Mesenchymal stem cell (in vitro differentiated cells and primary cell): ENCODE data around the gene PSME3IP1.
A peak's percentile ranks its signal among the peaks of the same experiment; 100 is the strongest.

Experiments used
- DNase-seq: peaks from one replicate; pipeline ENCODE4 v3.0.0-alpha.2; 2013
- H2AFZ ChIP-seq: one replicate; pipeline ENCODE4 v1.6.1; 2013; ENCODE audit warnings: low read depth, mild to moderate bottlenecking, control low read depth, inconsistent platforms, low read length, moderate library complexity
- H2AK5ac ChIP-seq: 2 replicates; pipeline ENCODE4 v1.6.1; 2013; ENCODE audit warnings: low read length, moderate library complexity, mild to moderate bottlenecking, inconsistent platforms; ENCODE audit not compliant: severe bottlenecking
- H2BK120ac ChIP-seq: one replicate; pipeline ENCODE4 v1.6.1; 2013; ENCODE audit warnings: low read depth, mild to moderate bottlenecking, inconsistent platforms, low read length, moderate library complexity
- H2BK12ac ChIP-seq, 2 experiments: one replicate each; pipeline ENCODE4 v1.6.1; 2013; ENCODE audit warnings: inconsistent platforms in 2 of 2, low read length in 2 of 2, mild to moderate bottlenecking in 2 of 2, moderate library complexity in 2 of 2, control low read depth in 1 of 2
- H2BK15ac ChIP-seq: one replicate; pipeline ENCODE4 v1.6.1; 2013; ENCODE audit warnings: mild to moderate bottlenecking, low read depth, inconsistent platforms; ENCODE audit not compliant: poor library complexity, severe bottlenecking
- H2BK5ac ChIP-seq: 2 replicates; pipeline ENCODE4 v1.6.1; 2013; ENCODE audit warnings: low read depth, mild to moderate bottlenecking, low read length, control low read depth, inconsistent platforms; ENCODE audit not compliant: poor library complexity, severe bottlenecking
- H3K14ac ChIP-seq, 2 experiments: one replicate each; pipeline ENCODE4 v1.6.1; 2013; ENCODE audit warnings: inconsistent platforms in 2 of 2, low read length in 2 of 2, control low read depth in 1 of 2, mild to moderate bottlenecking in 1 of 2, moderate library complexity in 1 of 2
- H3K18ac ChIP-seq, 2 experiments: one replicate each; pipeline ENCODE4 v1.6.1; 2013; ENCODE audit warnings: inconsistent platforms in 2 of 2, low read length in 2 of 2, control low read depth in 1 of 2, low read depth in 1 of 2, mild to moderate bottlenecking in 1 of 2
- H3K23ac ChIP-seq, 2 experiments: one replicate each; pipeline ENCODE4 v1.6.1; 2013; ENCODE audit warnings: inconsistent platforms in 2 of 2, low read length in 2 of 2, mild to moderate bottlenecking in 2 of 2, moderate library complexity in 2 of 2, control low read depth in 1 of 2
- H3K27ac ChIP-seq: 2 replicates; pipeline ENCODE4 v1.5.1; 2013; ENCODE audit warnings: mild to moderate bottlenecking, moderate library complexity, low read length, control low read depth, inconsistent platforms; ENCODE audit not compliant: poor library complexity, severe bottlenecking
- H3K27me3 ChIP-seq, 2 experiments: 2 replicates each; pipeline versions ENCODE4 v1.6.1 to v1.7.0; 2013; ENCODE audit warnings: low read length in 2 of 2, mild to moderate bottlenecking in 2 of 2, moderate library complexity in 2 of 2, control low read depth in 1 of 2, inconsistent platforms in 1 of 2; ENCODE audit not compliant: control insufficient read depth in 1 of 2, insufficient read depth in 1 of 2
- H3K36me3 ChIP-seq, 2 experiments: 2 replicates each; pipeline versions ENCODE4 v1.6.1 to v1.7.0; 2013; ENCODE audit warnings: low read length in 2 of 2, control low read depth in 1 of 2, inconsistent platforms in 1 of 2, low read depth in 1 of 2, mild to moderate bottlenecking in 1 of 2; ENCODE audit not compliant: insufficient read depth in 2 of 2, control insufficient read depth in 1 of 2
- H3K4ac ChIP-seq, 2 experiments: one replicate each; pipeline ENCODE4 v1.6.1; 2013; ENCODE audit warnings: inconsistent platforms in 2 of 2, low read length in 2 of 2, mild to moderate bottlenecking in 2 of 2, moderate library complexity in 2 of 2, control low read depth in 1 of 2, low read depth in 1 of 2
- H3K4me1 ChIP-seq: 2 replicates; pipeline ENCODE4 v1.6.1; 2013; ENCODE audit warnings: low read depth, low read length, control low read depth; ENCODE audit not compliant: control insufficient read depth, insufficient read depth
- H3K4me2 ChIP-seq: 2 replicates; pipeline ENCODE4 v1.6.1; 2013; ENCODE audit warnings: low read length, mild to moderate bottlenecking, inconsistent platforms; ENCODE audit not compliant: poor library complexity, severe bottlenecking
- H3K4me3 ChIP-seq, 2 experiments: 2 replicates each; pipeline versions ENCODE4 v1.5.1 to v1.7.0; 2013; ENCODE audit warnings: low read length in 2 of 2, mild to moderate bottlenecking in 2 of 2, control low read depth in 1 of 2, low read depth in 1 of 2; ENCODE audit not compliant: insufficient read depth in 1 of 2
- H3K79me1 ChIP-seq: replicated peaks from 2 replicates; pipeline ENCODE4 v1.6.1; 2013; ENCODE audit warnings: mild to moderate bottlenecking, control low read depth, low read length, inconsistent platforms; ENCODE audit not compliant: poor library complexity, severe bottlenecking
- H3K9ac ChIP-seq: 2 replicates; pipeline ENCODE4 v1.7.0; 2013; ENCODE audit warnings: mild to moderate bottlenecking, low read length, moderate library complexity
- H3K9me3 ChIP-seq: 2 replicates; pipeline ENCODE4 v1.7.0; 2013; ENCODE audit warnings: mild to moderate bottlenecking, low read length; ENCODE audit not compliant: control insufficient read depth
- H4K8ac ChIP-seq: one replicate; pipeline ENCODE4 v1.6.1; 2013; ENCODE audit warnings: inconsistent platforms, mild to moderate bottlenecking, low read length, moderate library complexity
- H4K91ac ChIP-seq: one replicate; pipeline ENCODE4 v1.6.1; 2013; ENCODE audit warnings: mild to moderate bottlenecking, low read length, inconsistent platforms
- WGBS: methylation state at CpG from one replicate; pipeline ENCODE4 v1.1.7; 2013; ENCODE audit warnings: mixed read lengths; 5-methylcytosine and 5-hydroxymethylcytosine counted together

The PSME3IP1 gene

GRCh38 chr16:57213462-57213861 lies 27.6 kb upstream of the PSME3IP1 start:
- Histone ChIP-seq H3K9me3 (peaks cover 49% of the 10 kb centered on the region), H2BK5ac (no peak overlapping the region), H3K23ac (no peak overlapping the region), H3K4me1 (no peaks in the 10 kb centered on the region), H2AFZ (no peak overlapping the region), H3K79me1 (peaks cover 19% of the 10 kb centered on the region), H3K9ac (no peak overlapping the region), H4K91ac (no peak overlapping the region), H3K27ac (no peak overlapping the region), H2AK5ac (no peak overlapping the region), H4K8ac (no peak overlapping the region), H2BK120ac (no peak overlapping the region), H3K18ac (no peak overlapping the region), H3K14ac (no peak overlapping the region), H3K27me3 (no peaks in the 10 kb centered on the region), H2BK15ac (no peak overlapping the region), H3K4me3 (no peak overlapping the region), H3K4ac (no peak overlapping the region), H2BK12ac (no peak overlapping the region), H3K4me2 (no peak overlapping the region), H3K36me3 (peaks cover 41 to 96% of the 10 kb centered on the region in 2 experiments)
- DNase-seq, result no peak
- 100% methylated on average over 1 of the region's 1 CpG for WGBS

GRCh38 chr16:57209780-57210179 lies 23.9 kb upstream of the PSME3IP1 start:
- Histone ChIP-seq H2BK15ac (no peak overlapping the region), H3K4me3 (no peak overlapping the region), H2BK12ac (no peak overlapping the region), H2BK120ac (no peak overlapping the region), H3K4ac (no peak overlapping the region), H3K9me3 (peaks cover 12% of the 10 kb centered on the region), H4K91ac (no peak overlapping the region), H3K27ac (no peak overlapping the region), H3K18ac (no peak overlapping the region), H3K4me2 (no peak overlapping the region), H2AK5ac (no peak overlapping the region), H3K79me1 (peaks cover 18% of the 10 kb centered on the region), H2AFZ (no peak overlapping the region), H3K27me3 (no peaks in the 10 kb centered on the region), H3K23ac (no peak overlapping the region), H3K4me1 (no peaks in the 10 kb centered on the region), H3K9ac (no peak overlapping the region), H2BK5ac (no peak overlapping the region), H3K36me3 (peaks cover 39 to 94% of the 10 kb centered on the region in 2 experiments), H4K8ac (no peak overlapping the region), H3K14ac (no peak overlapping the region)
- no peak for DNase-seq
- 99% methylated on average over 5 of the region's 5 CpGs for WGBS

DNA sequence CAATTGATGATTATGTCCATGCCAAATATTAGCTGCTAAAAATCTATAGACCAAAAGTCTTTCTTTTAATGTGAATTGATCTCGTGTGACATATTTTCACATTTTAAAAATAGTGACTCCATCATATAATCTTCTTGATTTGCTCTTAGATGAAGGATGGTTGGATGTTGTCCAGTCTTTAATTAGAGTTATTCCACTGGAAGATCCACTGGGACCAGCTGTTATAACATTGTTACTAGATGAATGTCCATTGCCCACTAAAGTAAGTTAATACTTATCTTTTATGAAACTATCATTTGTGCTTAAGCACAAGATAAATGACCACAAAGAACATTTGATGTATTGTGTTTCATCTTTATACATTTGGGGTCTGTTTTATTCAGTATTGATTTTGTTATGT lies 23.1 kb upstream of the PSME3IP1 start:
- H2AK5ac ChIP-seq, result no peak overlapping the region
- no peak overlapping the region for H3K9ac ChIP-seq
- DNase-seq, result no peak
- H3K79me1 ChIP-seq, result peaks cover 16% of the 10 kb centered on the region
- H3K14ac ChIP-seq, result no peak overlapping the region
- no peak overlapping the region for H4K8ac ChIP-seq
- no peak overlapping the region for H3K4ac ChIP-seq
- no peak overlapping the region for H3K4me3 ChIP-seq
- H3K4me2 ChIP-seq, result no peak overlapping the region
- H3K9me3 ChIP-seq, result peaks cover 3% of the 10 kb centered on the region
- H2AFZ ChIP-seq, result no peak overlapping the region
- H3K18ac ChIP-seq, result no peak overlapping the region
- no peak overlapping the region for H4K91ac ChIP-seq
- H2BK12ac ChIP-seq, result no peak overlapping the region
- H3K23ac ChIP-seq, result no peak overlapping the region
- no peaks in the 10 kb centered on the region for H3K4me1 ChIP-seq
- no peak overlapping the region for H2BK120ac ChIP-seq
- peaks cover 41 to 91% of the 10 kb centered on the region in 2 experiments for H3K36me3 ChIP-seq
- WGBS, result no CpG with 5 or more reads among the region's 1 CpG
- H3K27me3 ChIP-seq, result no peaks in the 10 kb centered on the region
- no peak overlapping the region for H3K27ac ChIP-seq
- no peak overlapping the region for H2BK5ac ChIP-seq
- no peak overlapping the region for H2BK15ac ChIP-seq

GRCh38 chr16:57204675-57205074 lies 18.8 kb upstream of the PSME3IP1 start:
- peaks cover 23 to 53% of the 10 kb centered on the region in 2 experiments for H3K36me3 ChIP-seq
- no peak overlapping the region for H2BK15ac ChIP-seq
- H4K91ac ChIP-seq, result no peak overlapping the region
- no peaks in the 10 kb centered on the region for H3K4me1 ChIP-seq
- H3K9me3 ChIP-seq, result no peaks in the 10 kb centered on the region
- no peak overlapping the region for H3K14ac ChIP-seq
- no peak overlapping the region for H3K23ac ChIP-seq
- WGBS, result 97% methylated on average over 12 of the region's 12 CpGs
- no peaks in the 10 kb centered on the region for H3K27me3 ChIP-seq
- H2BK120ac ChIP-seq, result no peak overlapping the region
- H2AFZ ChIP-seq, result no peak overlapping the region
- no peak overlapping the region for H3K9ac ChIP-seq
- peaks cover 17% of the 10 kb centered on the region for H3K79me1 ChIP-seq
- no peak overlapping the region for H3K4ac ChIP-seq
- no peak for DNase-seq
- H2BK5ac ChIP-seq, result no peak overlapping the region
- H3K18ac ChIP-seq, result no peak overlapping the region
- no peak overlapping the region for H3K4me3 ChIP-seq
- H3K27ac ChIP-seq, result no peak overlapping the region
- no peak overlapping the region for H4K8ac ChIP-seq
- H2BK12ac ChIP-seq, result no peak overlapping the region
- H3K4me2 ChIP-seq, result no peak overlapping the region
- H2AK5ac ChIP-seq, result peak overlapping the region; percentile 20
